HEK293T (cell line): ENCODE results near the gene FBXL13.
"Not testable (repeated sequence)": the region's sequence is repeated elsewhere in the genome, so short reads cannot be mapped to it uniquely, and the experiment has no call there.

Source experiments
- CTCF ChIA-PET: fragments of 350-600 bp; formaldehyde crosslinking; extraction: SDS; loops from one replicate; lab custom pipeline; 2021; ENCODE audit warnings: antibody characterized with exemption, inconsistent platforms; lab: Yijun Ruan, JAX
- POLR2A ChIA-PET: fragments of 350-600 bp; formaldehyde crosslinking; extraction: SDS; loops from one replicate; lab custom pipeline; 2020; ENCODE audit warnings: antibody characterized with exemption, inconsistent platforms; lab: Yijun Ruan, JAX
- DNase-seq: peaks from one replicate; pipeline ENCODE4 v3.0.0; 2012; ENCODE audit warnings: mixed read lengths; ENCODE audit errors: extremely low spot score
- ARNT ChIP-seq: fragments of 450-650 bp; IDR thresholded peaks from 2 replicates; pipeline ENCODE4 v1.6.1; 2017; ENCODE audit warnings: mild to moderate bottlenecking
- BHLHE40 ChIP-seq: fragments of 450-650 bp; IDR thresholded peaks from 2 replicates; pipeline ENCODE4 v1.6.1; 2016; ENCODE audit warnings: mild to moderate bottlenecking, moderate library complexity, borderline replicate concordance
- CTBP1 ChIP-seq: fragments of 450-650 bp; IDR thresholded peaks from 2 replicates; pipeline ENCODE4 v1.6.1; 2016; ENCODE audit warnings: borderline replicate concordance
- ELF4 ChIP-seq: fragments of 450-650 bp; IDR thresholded peaks from 2 replicates; pipeline ENCODE4 v1.6.1; 2017; ENCODE audit warnings: antibody characterized with exemption
- FOXA1 ChIP-seq: fragments of 450-650 bp; IDR thresholded peaks from 2 replicates; pipeline ENCODE4 v1.6.1; 2016; ENCODE audit warnings: mild to moderate bottlenecking
- FOXK2 ChIP-seq: fragments of 450-650 bp; IDR thresholded peaks from 2 replicates; pipeline ENCODE4 v1.6.1; 2016; ENCODE audit warnings: mild to moderate bottlenecking
- FOXM1 ChIP-seq: fragments of 450-650 bp; IDR thresholded peaks from 2 replicates; pipeline ENCODE4 v1.6.1; 2017; ENCODE audit warnings: mild to moderate bottlenecking, borderline replicate concordance
- HDGF ChIP-seq: fragments of 450-650 bp; IDR thresholded peaks from 2 replicates; pipeline ENCODE4 v1.6.1; 2017; ENCODE audit warnings: antibody characterized with exemption, borderline replicate concordance
- L3MBTL2 ChIP-seq: fragments of 450-650 bp; conservative IDR thresholded peaks from 2 replicates; pipeline ENCODE4 v1.6.1; 2016; ENCODE audit warnings: mild to moderate bottlenecking
- LEF1 ChIP-seq: fragments of 450-650 bp; IDR thresholded peaks from 2 replicates; pipeline ENCODE4 v1.6.1; 2017; ENCODE audit warnings: mild to moderate bottlenecking, borderline replicate concordance
- NFRKB ChIP-seq: fragments of 450-650 bp; IDR thresholded peaks from 2 replicates; pipeline ENCODE4 v1.6.1; 2016; ENCODE audit warnings: mild to moderate bottlenecking, moderate library complexity
- SP1 ChIP-seq: fragments of 450-650 bp; IDR thresholded peaks from 2 replicates; pipeline ENCODE4 v1.6.1; 2017
- SUZ12 ChIP-seq: fragments of 450-650 bp; IDR thresholded peaks from 2 replicates; pipeline ENCODE4 v1.6.1; 2016; ENCODE audit warnings: mild to moderate bottlenecking
- TARDBP ChIP-seq: fragments of 450-650 bp; IDR thresholded peaks from 2 replicates; pipeline ENCODE4 v1.6.1; 2016
- ZNF384 ChIP-seq: fragments of 450-650 bp; IDR thresholded peaks from 2 replicates; pipeline ENCODE4 v1.6.1; 2016
- TF ChIP-seq, protein P1 (sequence below): fragments of 450-650 bp; IDR thresholded peaks from 2 replicates; pipeline ENCODE4 v1.6.1; 2016

The FBXL13 gene

GRCh38 chr7:103031781-103032180, 42.8 kb downstream of the FBXL13 start:
- ChIA-PET CTCF (no interaction called here), POLR2A (no interaction called here)
- TF ChIP-seq SP1 (no peak), ZNF384 (no peak), CTBP1 (no peak), BHLHE40 (no peak), L3MBTL2 (no peak), ELF4 (no peak), HDGF (no peak), FOXM1 (no peak), NFRKB (no peak), ARNT (no peak), FOXA1 (no peak), FOXK2 (no peak), TARDBP (no peak), LEF1 (no peak), SUZ12 (no peak)
- TF ChIP-seq, protein P1, sequence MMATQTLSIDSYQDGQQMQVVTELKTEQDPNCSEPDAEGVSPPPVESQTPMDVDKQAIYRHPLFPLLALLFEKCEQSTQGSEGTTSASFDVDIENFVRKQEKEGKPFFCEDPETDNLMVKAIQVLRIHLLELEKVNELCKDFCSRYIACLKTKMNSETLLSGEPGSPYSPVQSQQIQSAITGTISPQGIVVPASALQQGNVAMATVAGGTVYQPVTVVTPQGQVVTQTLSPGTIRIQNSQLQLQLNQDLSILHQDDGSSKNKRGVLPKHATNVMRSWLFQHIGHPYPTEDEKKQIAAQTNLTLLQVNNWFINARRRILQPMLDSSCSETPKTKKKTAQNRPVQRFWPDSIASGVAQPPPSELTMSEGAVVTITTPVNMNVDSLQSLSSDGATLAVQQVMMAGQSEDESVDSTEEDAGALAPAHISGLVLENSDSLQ = no peak
- DNase-seq = no peak

DNA sequence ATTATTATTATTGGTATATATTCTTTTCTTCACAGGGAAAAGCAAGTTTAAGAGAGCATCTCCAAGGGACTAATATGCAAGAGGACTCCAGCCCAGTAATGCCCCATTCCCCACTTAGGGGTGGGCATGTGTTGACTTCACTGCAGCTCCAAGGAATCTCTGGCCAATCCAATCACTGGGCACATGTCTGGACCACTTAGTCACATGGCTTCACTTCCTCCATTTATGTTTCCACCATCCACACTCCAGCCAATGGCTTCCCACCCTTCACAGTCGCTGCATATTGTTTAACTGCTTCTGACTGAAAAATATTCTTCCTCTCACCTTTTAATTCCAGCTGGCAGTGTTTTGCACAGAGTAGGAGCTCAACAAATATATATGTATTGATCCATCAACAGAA, 43.6 kb downstream of the FBXL13 start:
- no peak for DNase-seq
- POLR2A ChIA-PET = no interaction called here
- CTCF ChIA-PET = no interaction called here
- no peak for TF ChIP-seq SP1

DNA sequence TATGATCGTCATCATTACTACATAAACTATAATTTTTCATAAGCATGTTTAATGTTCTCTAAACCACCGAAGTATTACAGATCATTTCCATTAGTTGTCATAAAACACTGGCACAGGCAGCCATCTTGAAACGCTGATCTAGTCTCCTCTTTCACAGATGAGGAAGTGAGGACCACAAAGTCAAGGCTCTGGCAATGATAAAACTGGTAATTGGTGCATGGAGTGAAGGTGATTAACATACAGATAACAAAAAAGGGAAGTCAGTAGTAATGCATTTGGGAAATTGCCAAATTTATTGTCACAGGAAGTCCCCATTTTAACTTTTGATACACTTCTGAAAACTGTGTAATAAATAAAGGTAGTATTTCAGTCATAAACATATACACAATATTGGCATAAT, 49.3 kb downstream of the FBXL13 start:
- DNase-seq = no peak
- POLR2A ChIA-PET = no interaction called here
- CTCF ChIA-PET = no interaction called here
- TF ChIP-seq SUZ12 = no peak
- TF ChIP-seq FOXK2 = no peak

DNA sequence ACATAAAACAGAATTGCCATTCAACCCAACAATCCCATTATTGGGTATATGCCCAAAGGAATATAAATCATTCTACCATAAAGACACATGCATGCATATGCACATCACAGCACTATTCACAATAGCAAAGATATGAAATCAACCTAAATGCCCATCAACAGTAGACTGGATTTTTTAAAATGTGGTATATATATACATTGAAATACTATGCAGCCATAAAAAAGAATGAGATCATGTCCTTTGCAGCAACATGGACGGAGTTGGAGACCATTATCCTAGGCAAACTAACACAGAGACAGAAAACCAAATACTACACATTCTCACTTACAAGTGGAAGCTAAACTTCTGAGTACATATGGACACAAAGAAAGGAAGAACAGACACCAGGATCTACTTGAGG, 51.0 kb downstream of the FBXL13 start:
- DNase-seq, POLR2A ChIA-PET, CTCF ChIA-PET: not testable (repeated sequence)

DNA sequence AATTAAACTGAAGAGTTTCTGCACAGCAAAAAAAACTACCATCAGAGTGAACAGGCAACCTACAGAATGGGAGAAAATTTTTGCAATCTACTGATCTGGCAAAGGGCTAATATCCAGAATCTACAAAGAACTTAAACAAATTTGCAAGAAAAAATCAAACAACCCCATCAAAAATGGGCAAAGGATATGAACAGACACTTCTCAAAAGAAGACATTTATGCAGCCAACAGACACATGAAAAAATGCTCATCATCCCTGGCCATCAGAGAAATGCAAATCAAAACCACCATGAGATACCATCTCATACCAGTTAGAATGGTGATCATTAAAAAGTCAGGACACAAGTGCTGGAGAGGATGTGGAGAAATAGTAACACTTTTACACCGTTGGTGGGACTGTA, 53.1 kb downstream of the FBXL13 start:
- CTCF ChIA-PET, DNase-seq, POLR2A ChIA-PET: not testable (repeated sequence)

GRCh38 chr7:103020876-103021275, 53.7 kb downstream of the FBXL13 start:
- POLR2A ChIA-PET, DNase-seq, CTCF ChIA-PET: not testable (repeated sequence)

GRCh38 chr7:103018295-103018694, 56.3 kb downstream of the FBXL13 start:
- DNase-seq, POLR2A ChIA-PET: not testable (repeated sequence)

DNA sequence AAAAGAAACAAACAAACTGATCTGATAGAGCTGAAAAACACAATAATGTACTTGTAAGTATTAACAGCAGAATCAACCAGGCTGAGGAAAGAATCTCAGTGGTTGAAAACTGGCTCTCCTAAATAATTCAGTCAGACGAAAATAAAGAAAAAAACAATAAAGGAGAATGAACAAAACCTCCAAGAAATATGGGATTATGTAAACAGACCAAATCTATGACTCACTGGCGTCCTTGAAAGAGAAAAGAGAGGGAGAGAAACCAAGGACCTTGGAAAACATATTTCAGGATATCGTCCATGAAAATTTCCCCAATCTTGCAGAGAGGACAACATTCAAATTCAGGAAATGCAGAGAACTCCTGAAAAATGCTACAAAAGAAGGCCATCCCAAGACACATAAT, 62.9 kb downstream of the FBXL13 start:
- ChIA-PET POLR2A (no interaction called here), CTCF (no interaction called here)
- DNase-seq = no peak
- TF ChIP-seq NFRKB (no peak), FOXA1 (no peak), BHLHE40 (no peak), ELF4 (no peak), L3MBTL2 (no peak), ZNF384 (no peak), LEF1 (no peak), ARNT (no peak), SP1 (no peak), SUZ12 (no peak), TARDBP (no peak), FOXM1 (no peak), HDGF (no peak)
- TF ChIP-seq, protein P1 = no peak

More at GRCh38 chr7:103018295-103018694, 56.3 kb downstream of the FBXL13 start:
- CTCF ChIA-PET = not testable (repeated sequence)

DNA sequence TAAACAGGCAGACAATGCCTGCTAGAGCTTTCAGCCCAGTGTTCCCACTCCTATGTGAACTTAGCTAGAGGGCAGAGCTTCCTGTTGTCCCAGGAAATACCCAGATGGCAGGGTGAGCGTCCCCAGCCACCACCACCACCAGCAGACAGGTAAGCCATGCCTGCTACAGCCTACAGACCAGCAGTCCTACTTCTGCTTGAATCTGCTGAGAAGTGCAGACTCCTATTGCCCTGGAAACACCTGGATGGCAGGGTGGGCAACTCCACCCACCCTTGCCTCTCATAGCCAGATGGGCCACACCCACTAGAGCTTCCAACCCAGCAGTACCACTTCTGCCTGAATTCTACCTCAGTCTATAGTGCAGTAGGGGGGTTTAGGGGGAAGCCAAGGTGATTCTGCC, 64.4 kb downstream of the FBXL13 start:
- no peak for TF ChIP-seq ARNT
- TF ChIP-seq ZNF384 = no peak
- TF ChIP-seq, protein P1 = no peak
- CTCF ChIA-PET = no interaction called here
- DNase-seq = no peak
- POLR2A ChIA-PET = no interaction called here
